Mononuclear cell (primary cell): Measurements from ENCODE around the gene C11orf68. TPM values are rescaled to one million over a fixed set of nuclear protein-coding genes. Genes with fewer than 3 reads are reported as not detected.
"Not testable (repeated sequence)": the region's sequence is repeated elsewhere in the genome, so short reads cannot be mapped to it uniquely, and the experiment has no call there.

Source experiments
- H3K27me3 ChIP-seq: 2 replicates; pipeline ENCODE4 v1.6.0; 2011; ENCODE audit warnings: low read length, control low read depth; ENCODE audit not compliant: insufficient read depth
- H3K4me1 ChIP-seq: 2 replicates; pipeline ENCODE4 v1.5.1; 2011; ENCODE audit warnings: mild to moderate bottlenecking, low read length, control low read depth; ENCODE audit not compliant: insufficient read depth
- H3K4me3 ChIP-seq: 2 replicates; pipeline ENCODE4 v1.5.1; 2011; ENCODE audit warnings: mild to moderate bottlenecking, low read length, moderate library complexity
- H3K9me3 ChIP-seq: 2 replicates; pipeline ENCODE4 v1.5.1; 2011; ENCODE audit warnings: low read depth, mild to moderate bottlenecking, control low read depth, low read length
- total RNA-seq: library from RNA; depleted of rRNA; stranded (reverse); fragments of >200 nt; gene quantifications from one replicate; pipeline ENCODE4 v1.2.3, GENCODE V29; 2012

C11orf68 gene
- 7.6 TPM for total RNA-seq

GRCh38 chr11:65918211-65919140, at the start of gene C11orf68:
Gene C11orf68 (minus strand): TSS chr11:65919062. CDS start chr11:65919031, 31 bp downstream.
- peaks cover 65% of the 10 kb centered on the region for H3K4me1 ChIP-seq
- no peaks in the 10 kb centered on the region for H3K9me3 ChIP-seq
- peak within 1 kb of the TSS; percentile 77 for H3K4me3 ChIP-seq
- no peaks in the 10 kb centered on the region for H3K27me3 ChIP-seq

GRCh38 chr11:65967329-65967934, 48.6 kb upstream of the C11orf68 start:
- Histone ChIP-seq H3K9me3 (no peaks in the 10 kb centered on the region), H3K4me1 (peaks cover 41% of the 10 kb centered on the region), H3K4me3 (no peak overlapping the region), H3K27me3 (no peaks in the 10 kb centered on the region)

- no peaks in the 10 kb centered on the region for H3K27me3 ChIP-seq
- H3K9me3 ChIP-seq = no peaks in the 10 kb centered on the region
- no peak overlapping the region for H3K4me3 ChIP-seq
- peaks cover 45% of the 10 kb centered on the region for H3K4me1 ChIP-seq
These were observed 47.3 kb upstream of the C11orf68 start for GRCh38 chr11:65965986-65966762.

DNA sequence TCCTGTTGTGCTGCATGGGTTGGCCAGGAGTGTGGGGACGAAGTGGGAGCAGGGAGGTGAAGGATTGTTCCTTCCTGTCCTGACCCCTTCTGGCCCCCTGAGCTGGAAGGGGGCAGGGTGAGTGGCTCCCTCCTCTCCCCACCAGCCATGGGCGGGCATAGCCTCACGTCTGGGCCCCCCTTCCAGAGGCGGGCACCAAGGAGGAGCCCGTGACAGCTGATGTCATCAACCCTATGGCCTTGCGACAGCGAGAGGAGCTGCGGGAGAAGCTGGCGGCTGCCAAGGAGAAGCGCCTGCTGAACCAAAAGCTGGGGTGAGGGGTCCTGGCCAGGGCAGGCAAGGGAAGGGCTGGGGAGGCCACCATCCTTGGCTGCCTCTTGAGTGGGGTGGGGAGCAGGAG, 46.0 kb upstream of the C11orf68 start:
- no peaks in the 10 kb centered on the region for H3K27me3 ChIP-seq
- peaks cover 46% of the 10 kb centered on the region for H3K4me1 ChIP-seq
- H3K9me3 ChIP-seq = no peaks in the 10 kb centered on the region
- H3K4me3 ChIP-seq = no peak overlapping the region

DNA sequence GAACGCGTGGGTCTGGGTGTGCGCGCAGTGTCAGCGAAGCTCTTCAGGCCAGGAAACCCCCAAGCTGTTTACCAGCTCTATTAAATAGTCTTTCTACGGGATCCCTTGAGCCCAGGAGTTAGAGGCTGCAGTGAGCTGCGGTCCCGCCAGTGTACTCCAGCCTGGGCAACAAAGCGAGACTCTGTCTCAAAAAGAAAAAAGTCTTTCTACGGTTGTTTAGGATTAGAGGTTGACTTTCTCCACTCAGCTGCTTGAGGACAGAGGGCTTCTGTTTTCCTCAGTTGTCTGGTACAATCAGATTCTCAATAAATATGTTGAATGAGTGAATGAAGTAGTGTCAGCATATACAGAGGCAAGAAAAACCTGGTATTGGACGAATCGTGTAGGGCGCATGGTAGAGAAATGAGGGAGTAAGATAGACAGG, 43.3 kb upstream of the C11orf68 start:
- no peaks in the 10 kb centered on the region for H3K9me3 ChIP-seq

GRCh38 chr11:65961267-65962140, 42.6 kb upstream of the C11orf68 start, which contains the start of gene SART1:
Gene SART1 (plus strand): TSS chr11:65961734. CDS start chr11:65961781, 47 bp downstream.
- H3K4me1 ChIP-seq = peaks cover 47% of the 10 kb centered on the region
- peak within 1 kb of the TSS; percentile 98 for H3K4me3 ChIP-seq
- no peaks in the 10 kb centered on the region for H3K9me3 ChIP-seq
- no peaks in the 10 kb centered on the region for H3K27me3 ChIP-seq

More for the DNA sequence above, 43.3 kb upstream of the C11orf68 start:
- peak overlapping the region; percentile 98 for H3K4me3 ChIP-seq
- no peaks in the 10 kb centered on the region for H3K27me3 ChIP-seq
- peaks cover 41% of the 10 kb centered on the region for H3K4me1 ChIP-seq

DNA sequence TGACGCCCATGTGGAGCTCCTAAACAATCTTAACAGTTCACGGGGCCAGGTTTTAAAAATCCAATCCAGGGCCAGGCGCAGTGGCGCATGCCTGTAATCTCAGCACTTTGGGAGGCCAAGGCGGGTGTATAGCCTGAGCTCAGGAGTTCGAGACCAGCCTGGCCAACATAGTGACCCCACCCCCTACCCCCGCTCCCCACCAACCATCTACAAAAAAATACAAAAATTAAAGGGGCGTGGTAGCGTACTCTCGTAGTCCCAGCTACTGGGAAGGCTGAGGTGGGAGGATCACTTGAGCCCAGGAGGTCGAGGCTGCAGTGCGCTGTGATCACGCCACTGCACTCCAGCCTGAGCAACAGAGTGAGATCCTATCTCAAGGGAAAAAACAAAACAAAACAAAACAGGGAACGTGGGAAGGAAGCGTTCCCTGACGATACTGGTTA, 42.0 kb upstream of the C11orf68 start:
- Histone ChIP-seq H3K4me1 (peaks cover 49% of the 10 kb centered on the region), H3K27me3 (no peaks in the 10 kb centered on the region), H3K4me3 (peak overlapping the region; percentile 98), H3K9me3 (no peaks in the 10 kb centered on the region)

DNA sequence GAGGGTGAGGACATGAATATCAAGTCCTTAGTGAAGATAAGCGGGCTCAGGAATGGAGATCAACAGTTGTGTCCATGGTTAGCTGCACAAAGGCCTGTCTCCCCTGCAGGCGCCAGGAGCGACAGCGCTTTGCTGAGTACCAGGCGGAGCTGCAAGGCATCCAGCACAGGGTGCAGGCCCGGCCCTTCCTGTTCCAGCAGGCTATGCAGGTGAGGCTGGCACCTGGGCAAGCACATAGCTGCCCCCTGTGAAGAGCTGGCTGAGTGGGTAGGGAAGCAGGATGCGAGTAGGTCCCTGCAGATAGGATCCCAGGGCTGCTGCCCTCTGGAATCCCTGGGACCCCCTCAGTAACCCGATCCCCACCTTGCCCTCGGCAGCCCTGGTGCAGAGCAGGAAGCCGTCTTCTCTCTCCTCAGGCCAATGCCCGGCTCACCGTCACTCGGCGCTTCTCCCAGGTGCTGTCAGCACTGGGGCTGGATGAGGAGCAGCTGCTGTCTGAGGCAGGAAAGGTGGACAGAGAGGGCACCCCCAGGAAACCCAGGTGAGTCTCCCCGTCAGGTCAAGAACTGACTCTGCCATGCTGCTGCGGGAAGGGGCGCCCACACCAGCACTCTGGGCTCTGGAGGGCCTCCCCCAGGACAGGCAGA, 40.0 kb upstream of the C11orf68 start:
- no peak overlapping the region for H3K4me3 ChIP-seq
- H3K4me1 ChIP-seq = peaks cover 42% of the 10 kb centered on the region
- H3K9me3 ChIP-seq = no peaks in the 10 kb centered on the region
- no peaks in the 10 kb centered on the region for H3K27me3 ChIP-seq

GRCh38 chr11:65958291-65958690, 39.4 kb upstream of the C11orf68 start:
- H3K9me3 ChIP-seq = no peaks in the 10 kb centered on the region
- no peak overlapping the region for H3K4me3 ChIP-seq
- H3K4me1 ChIP-seq = peaks cover 36% of the 10 kb centered on the region
- H3K27me3 ChIP-seq = no peaks in the 10 kb centered on the region

- peaks cover 16% of the 10 kb centered on the region for H3K4me1 ChIP-seq
- H3K4me3 ChIP-seq = no peak overlapping the region
These were observed 35.9 kb upstream of the C11orf68 start for GRCh38 chr11:65954771-65955170.

DNA sequence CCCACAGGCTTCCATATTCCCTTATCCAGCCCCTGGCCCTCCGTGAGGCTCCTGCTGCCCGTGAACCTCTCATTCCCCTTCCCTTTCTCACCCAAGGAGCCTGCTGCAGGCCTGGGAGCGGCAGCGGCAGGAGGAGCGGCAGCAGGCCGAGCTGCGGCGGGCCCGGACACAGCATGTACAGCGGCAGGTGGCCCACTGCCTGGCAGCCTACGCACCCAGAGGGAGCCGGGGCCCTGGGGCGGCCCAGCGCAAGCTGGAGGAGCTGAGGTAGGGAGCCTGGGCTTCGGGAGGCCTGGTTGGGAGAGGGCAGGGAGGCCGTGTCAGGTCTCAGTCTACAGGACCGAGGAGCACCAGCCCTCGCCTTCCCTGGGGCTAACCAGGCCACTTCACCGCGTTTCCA, 34.6 kb upstream of the C11orf68 start:
- Histone ChIP-seq H3K4me1 (peaks cover 16% of the 10 kb centered on the region), H3K27me3 (no peaks in the 10 kb centered on the region), H3K9me3 (no peaks in the 10 kb centered on the region), H3K4me3 (no peak overlapping the region)

More at GRCh38 chr11:65954771-65955170, 35.9 kb upstream of the C11orf68 start:
- H3K27me3 ChIP-seq = no peaks in the 10 kb centered on the region
- no peaks in the 10 kb centered on the region for H3K9me3 ChIP-seq

DNA sequence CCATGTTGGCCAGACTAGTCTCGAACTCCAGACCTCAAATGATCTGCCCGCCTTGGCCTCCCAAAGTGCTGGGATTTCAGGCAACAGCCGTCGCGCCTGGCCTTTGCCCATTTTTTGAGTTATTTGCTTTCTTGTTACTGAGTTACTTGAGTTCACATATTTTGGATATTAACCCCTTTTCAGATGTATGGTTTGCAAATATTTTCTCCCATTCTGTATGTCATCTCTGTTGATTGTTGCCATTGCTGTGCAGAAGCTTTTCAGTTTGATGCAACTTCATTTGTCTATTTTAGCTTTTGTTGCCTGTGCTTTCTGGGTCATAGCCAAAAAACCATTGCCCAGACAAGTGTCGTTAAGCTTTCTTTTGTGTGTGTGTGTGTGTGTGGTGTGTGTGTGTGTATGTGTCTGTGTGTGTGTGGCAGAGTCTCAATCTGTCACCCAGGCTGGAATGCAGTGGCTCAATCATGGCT, 33.2 kb upstream of the C11orf68 start:
- Histone ChIP-seq H3K4me1 (peaks cover 8% of the 10 kb centered on the region), H3K4me3 (no peak overlapping the region), H3K27me3 (no peaks in the 10 kb centered on the region), H3K9me3 (no peaks in the 10 kb centered on the region)

GRCh38 chr11:65951641-65952040, 32.8 kb upstream of the C11orf68 start:
- not testable (repeated sequence) for H3K27me3 ChIP-seq, H3K4me1 ChIP-seq, H3K9me3 ChIP-seq, H3K4me3 ChIP-seq
